ENCODE measurements around the gene RCSD1.

Gene RCSD1

GRCh38 chr1:167746988-167747655 is 117.1 kb downstream of the RCSD1 start:
- DNase-seq (ENCODE audit: low read depth): no peak

GRCh38 chr1:167747988-167748387 is 118.0 kb downstream of the RCSD1 start:
- DNase-seq (ENCODE audit: low read depth): no peak

- no peak for DNase-seq (ENCODE audit: low read depth)
Measured at GRCh38 chr1:167748906-167749305, 118.9 kb downstream of the RCSD1 start.

- no peak for DNase-seq (ENCODE audit: low read depth)
Measured at GRCh38 chr1:167749741-167750140, 119.7 kb downstream of the RCSD1 start.

- DNase-seq (ENCODE audit: low read depth): no peak
Measured at GRCh38 chr1:167750641-167751040, 120.6 kb downstream of the RCSD1 start.

- no peak for DNase-seq (ENCODE audit: low read depth)
Measured at GRCh38 chr1:167751676-167752075, 121.6 kb downstream of the RCSD1 start.

GRCh38 chr1:167752219-167752985 is 122.4 kb downstream of the RCSD1 start:
- no peak for DNase-seq (ENCODE audit: low read depth)

- DNase-seq (ENCODE audit: low read depth): no peak
Measured at GRCh38 chr1:167755654-167756053, 125.6 kb downstream of the RCSD1 start.

Data from stimulated activated CD8-positive, alpha-beta memory T cell treated with anti-CD3 and anti-CD28 coated beads, Interleukin-7, amount 100 ng/mL, for 24 hours (primary cell).